Osteoblast (primary cell): ENCODE results near the gene TCEAL3. TPM values are rescaled to one million over a fixed set of nuclear protein-coding genes. Genes with fewer than 3 reads are reported as not detected.

Source experiments
- DNase-seq: peaks from one replicate; pipeline ENCODE4 v3.0.0; 2011; ENCODE audit warnings: low spot score, mixed read lengths; ENCODE audit not compliant: insufficient read length; ENCODE audit errors: missing footprints
- H2AFZ ChIP-seq: 2 replicates; pipeline ENCODE4 v1.6.0; 2011; ENCODE audit warnings: mild to moderate bottlenecking, low read length
- H3K27ac ChIP-seq: 2 replicates; pipeline ENCODE4 v1.5.1; 2011; ENCODE audit warnings: mild to moderate bottlenecking, low read depth, low read length, moderate library complexity
- H3K27me3 ChIP-seq: 2 replicates; pipeline ENCODE4 v1.6.0; 2012; ENCODE audit warnings: mild to moderate bottlenecking, control low read depth, inconsistent platforms, low read length, moderate library complexity; ENCODE audit not compliant: insufficient read depth
- H3K36me3 ChIP-seq: 2 replicates; pipeline ENCODE4 v1.5.1; 2011; ENCODE audit warnings: mild to moderate bottlenecking, low read length, control low read depth, moderate library complexity; ENCODE audit not compliant: insufficient read depth
- H3K4me1 ChIP-seq: 2 replicates; pipeline ENCODE4 v1.5.1; 2011; ENCODE audit warnings: mild to moderate bottlenecking, low read length, control low read depth, moderate library complexity; ENCODE audit not compliant: insufficient read depth
- H3K4me2 ChIP-seq: 2 replicates; pipeline ENCODE4 v1.6.0; 2011; ENCODE audit warnings: mild to moderate bottlenecking, low read length; ENCODE audit not compliant: insufficient read depth
- H3K4me3 ChIP-seq: fragments of 200-600 bp; sonication (generic); 3 replicates; pipeline ENCODE4 v1.5.1; 2012; ENCODE audit warnings: mild to moderate bottlenecking, low read length, inconsistent platforms; ENCODE audit not compliant: insufficient read depth
- H3K79me2 ChIP-seq: 2 replicates; pipeline ENCODE4 v1.6.0; 2012; ENCODE audit warnings: mild to moderate bottlenecking, low read length, control low read depth, inconsistent platforms; ENCODE audit not compliant: insufficient read depth
- H3K9me3 ChIP-seq: 2 replicates; pipeline ENCODE4 v1.5.1; 2011; ENCODE audit warnings: low read depth, low read length, control low read depth
- H4K20me1 ChIP-seq: 2 replicates; pipeline ENCODE4 v1.6.0; 2012; ENCODE audit warnings: mild to moderate bottlenecking, low read length, control low read depth; ENCODE audit not compliant: insufficient read depth
- total RNA-seq: library from RNA; depleted of rRNA; stranded (reverse); fragments of >200 nt; gene quantifications from 2 replicates; pipeline ENCODE4 v1.2.3, GENCODE V29; 2012
- TF ChIP-seq, protein P1 (sequence below): IDR thresholded peaks from 2 replicates; pipeline ENCODE4 v1.5.1; 2011; ENCODE audit warnings: mild to moderate bottlenecking, low read depth, low read length, moderate library complexity; ENCODE audit errors: extremely low read depth

TCEAL3 gene
- total RNA-seq, 1 donor = 13.0 TPM

DNA sequence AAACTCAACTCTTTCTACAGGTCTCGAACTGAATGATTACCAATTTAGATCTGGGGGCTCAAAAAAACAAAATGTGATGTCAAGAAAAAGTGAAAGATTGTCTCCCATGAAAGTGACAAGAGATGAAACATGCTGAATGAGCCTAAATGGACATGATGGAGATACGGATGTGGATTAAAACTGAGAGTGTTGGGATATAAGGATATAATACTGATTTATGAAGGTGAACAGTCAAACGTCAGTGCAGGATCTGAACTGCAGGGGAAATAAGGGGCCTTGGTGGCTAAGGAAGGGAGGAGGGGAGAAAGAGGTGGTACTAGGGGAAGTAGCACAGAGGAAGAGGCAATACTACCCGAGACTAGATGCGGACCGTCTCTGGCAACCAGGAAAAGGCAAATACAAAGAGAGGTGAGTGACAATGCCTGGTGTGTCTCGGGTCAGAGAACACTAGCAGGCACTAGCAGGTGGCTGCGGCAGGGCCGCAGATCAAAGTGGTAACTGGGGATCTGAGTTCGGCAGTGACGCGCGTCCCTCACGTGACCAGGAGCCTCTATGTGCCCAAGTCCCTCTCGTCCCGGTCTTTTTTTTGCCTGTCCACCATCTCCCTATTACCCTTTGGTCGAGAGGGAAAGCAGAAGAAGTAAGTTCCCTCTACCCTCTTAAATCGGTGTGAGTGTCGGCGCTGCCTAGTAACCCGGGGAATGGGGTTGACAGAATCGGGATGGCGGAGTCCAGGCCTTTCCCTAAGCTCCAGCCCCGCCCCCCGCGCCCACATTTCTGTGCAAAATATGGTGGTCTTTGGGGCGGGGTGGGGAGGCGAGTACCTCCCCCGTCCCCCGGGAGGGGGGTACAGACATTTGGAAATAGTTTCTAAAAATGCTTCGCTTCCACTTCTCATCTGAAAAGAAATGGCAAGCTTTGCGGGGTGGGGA is 20.9 kb downstream of the TCEAL3 start, which contains the start of gene TCEAL1:
Gene TCEAL1 (plus strand): TSS at position 590 of the 932 bp plus-strand sequence. CDS start 942 bp downstream, outside the sequence.
- Histone ChIP-seq H2AFZ (peak within 1 kb of the TSS; percentile 90), H3K36me3 (no peaks in the 10 kb centered on the region)
- DNase-seq = no peak

DNA sequence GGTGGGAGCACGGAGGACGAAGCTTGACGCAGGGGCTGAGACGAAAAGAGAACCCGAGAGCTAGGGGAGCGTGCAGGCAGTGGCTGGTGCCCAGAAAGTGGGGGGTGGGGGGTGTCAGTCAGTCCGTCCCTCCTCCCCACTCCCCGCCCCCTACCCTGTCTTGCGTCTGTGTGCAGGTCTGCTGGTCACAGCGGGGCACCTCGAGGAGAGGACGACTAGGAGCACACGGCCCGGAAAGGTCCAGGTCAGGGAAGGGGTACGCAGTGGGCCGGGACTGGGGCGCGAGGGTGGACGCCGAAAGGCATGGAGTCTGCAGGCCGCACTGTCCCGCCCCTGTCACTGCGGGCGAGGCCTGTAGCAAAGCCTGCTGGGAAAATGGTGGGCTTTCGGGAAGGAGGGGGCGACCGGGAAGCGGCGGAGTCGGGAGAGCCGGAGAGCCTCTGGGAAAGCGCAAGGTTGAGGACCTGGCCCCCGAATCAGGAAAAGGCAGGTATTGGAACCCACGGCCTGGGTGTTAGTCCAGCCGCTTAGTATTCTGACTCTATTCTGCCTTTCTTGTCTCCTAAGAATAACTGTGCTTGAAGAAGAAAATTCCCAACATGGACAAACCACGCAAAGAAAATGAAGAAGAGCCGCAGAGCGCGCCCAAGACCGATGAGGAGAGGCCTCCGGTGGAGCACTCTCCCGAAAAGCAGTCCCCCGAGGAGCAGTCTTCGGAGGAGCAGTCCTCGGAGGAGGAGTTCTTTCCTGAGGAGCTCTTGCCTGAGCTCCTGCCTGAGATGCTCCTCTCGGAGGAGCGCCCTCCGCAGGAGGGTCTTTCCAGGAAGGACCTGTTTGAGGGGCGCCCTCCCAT is 21.8 kb downstream of the TCEAL3 start:
- no peaks in the 10 kb centered on the region for H3K36me3 ChIP-seq
- H4K20me1 ChIP-seq = no peaks in the 10 kb centered on the region
- H3K4me3 ChIP-seq = peak overlapping the region; percentile 82
- H2AFZ ChIP-seq = peak overlapping the region; percentile 90
- H3K4me2 ChIP-seq = peak overlapping the region; percentile 72
- TF ChIP-seq, protein P1, sequence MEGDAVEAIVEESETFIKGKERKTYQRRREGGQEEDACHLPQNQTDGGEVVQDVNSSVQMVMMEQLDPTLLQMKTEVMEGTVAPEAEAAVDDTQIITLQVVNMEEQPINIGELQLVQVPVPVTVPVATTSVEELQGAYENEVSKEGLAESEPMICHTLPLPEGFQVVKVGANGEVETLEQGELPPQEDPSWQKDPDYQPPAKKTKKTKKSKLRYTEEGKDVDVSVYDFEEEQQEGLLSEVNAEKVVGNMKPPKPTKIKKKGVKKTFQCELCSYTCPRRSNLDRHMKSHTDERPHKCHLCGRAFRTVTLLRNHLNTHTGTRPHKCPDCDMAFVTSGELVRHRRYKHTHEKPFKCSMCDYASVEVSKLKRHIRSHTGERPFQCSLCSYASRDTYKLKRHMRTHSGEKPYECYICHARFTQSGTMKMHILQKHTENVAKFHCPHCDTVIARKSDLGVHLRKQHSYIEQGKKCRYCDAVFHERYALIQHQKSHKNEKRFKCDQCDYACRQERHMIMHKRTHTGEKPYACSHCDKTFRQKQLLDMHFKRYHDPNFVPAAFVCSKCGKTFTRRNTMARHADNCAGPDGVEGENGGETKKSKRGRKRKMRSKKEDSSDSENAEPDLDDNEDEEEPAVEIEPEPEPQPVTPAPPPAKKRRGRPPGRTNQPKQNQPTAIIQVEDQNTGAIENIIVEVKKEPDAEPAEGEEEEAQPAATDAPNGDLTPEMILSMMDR = peak; percentile 53
- peaks cover 18% of the 10 kb centered on the region for H3K79me2 ChIP-seq
- H3K4me1 ChIP-seq = peaks cover 3% of the 10 kb centered on the region
- no peak for DNase-seq
- no peaks in the 10 kb centered on the region for H3K9me3 ChIP-seq
- peaks cover 13% of the 10 kb centered on the region for H3K27me3 ChIP-seq
- peak overlapping the region; percentile 74 for H3K27ac ChIP-seq

More for the DNA sequence above, 20.9 kb downstream of the TCEAL3 start, which contains the start of gene TCEAL1:
- H3K9me3 ChIP-seq = no peaks in the 10 kb centered on the region
- H3K4me2 ChIP-seq = peak within 1 kb of the TSS; percentile 72
- H3K27ac ChIP-seq = peak within 1 kb of the TSS; percentile 74
- no peaks in the 10 kb centered on the region for H4K20me1 ChIP-seq
- H3K4me1 ChIP-seq = peaks cover 3% of the 10 kb centered on the region
- H3K79me2 ChIP-seq = peaks cover 18% of the 10 kb centered on the region
- TF ChIP-seq, protein P1 = no peak
- peak within 1 kb of the TSS; percentile 82 for H3K4me3 ChIP-seq
- peaks cover 13% of the 10 kb centered on the region for H3K27me3 ChIP-seq

DNA sequence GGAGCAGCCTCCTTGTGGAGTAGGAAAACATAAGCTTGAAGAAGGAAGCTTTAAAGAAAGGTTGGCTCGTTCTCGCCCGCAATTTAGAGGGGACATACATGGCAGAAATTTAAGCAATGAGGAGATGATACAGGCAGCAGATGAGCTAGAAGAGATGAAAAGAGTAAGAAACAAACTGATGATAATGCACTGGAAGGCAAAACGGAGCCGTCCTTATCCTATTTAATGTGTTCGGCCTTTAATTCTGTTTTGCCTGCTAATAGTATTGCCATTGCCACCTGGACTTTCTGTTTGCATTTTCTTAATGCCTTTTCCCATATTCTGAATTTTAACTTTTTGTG is 22.4 kb downstream of the TCEAL3 start:
- H3K27ac ChIP-seq = peak overlapping the region; percentile 74

More for the DNA sequence above, 22.4 kb downstream of the TCEAL3 start:
- TF ChIP-seq, protein P1 = no peak
- Histone ChIP-seq H3K9me3 (no peaks in the 10 kb centered on the region), H3K4me2 (peak overlapping the region; percentile 72), H3K4me1 (peaks cover 3% of the 10 kb centered on the region), H3K27me3 (peaks cover 13% of the 10 kb centered on the region), H3K4me3 (peak overlapping the region; percentile 82), H3K36me3 (no peaks in the 10 kb centered on the region), H4K20me1 (no peaks in the 10 kb centered on the region), H2AFZ (peak overlapping the region; percentile 90), H3K79me2 (peaks cover 18% of the 10 kb centered on the region)
- DNase-seq = no peak
